ES-I3 (cell line): ENCODE data around the gene TIPRL.

ENCODE experiments used
- H3K36me3 ChIP-seq: 2 replicates; pipeline ENCODE4 v1.6.1; 2013; ENCODE audit warnings: mild to moderate bottlenecking, low read length, control low read depth, moderate library complexity; ENCODE audit not compliant: insufficient read depth
- H3K4me1 ChIP-seq: 2 replicates; pipeline ENCODE4 v1.6.1; 2013; ENCODE audit warnings: mild to moderate bottlenecking, control low read depth, low read length; ENCODE audit not compliant: insufficient read depth
- H3K9ac ChIP-seq: 2 replicates; pipeline ENCODE4 v1.6.1; 2013; ENCODE audit warnings: low read depth, mild to moderate bottlenecking, low read length, moderate library complexity
- H3K9me3 ChIP-seq: 2 replicates; pipeline ENCODE4 v1.6.1; 2013; ENCODE audit warnings: mild to moderate bottlenecking, low read length, moderate library complexity; ENCODE audit not compliant: control insufficient read depth, insufficient read depth

Gene TIPRL

GRCh38 chr1:168235548-168235885, 56.8 kb downstream of the TIPRL start:
- H3K4me1 ChIP-seq: no peaks in the 10 kb centered on the region
- peaks cover 2% of the 10 kb centered on the region; the same call in 1 of the 2 replicates for H3K36me3 ChIP-seq
- no peaks in the 10 kb centered on the region for H3K9me3 ChIP-seq
- H3K9ac ChIP-seq: no peak overlapping the region

DNA sequence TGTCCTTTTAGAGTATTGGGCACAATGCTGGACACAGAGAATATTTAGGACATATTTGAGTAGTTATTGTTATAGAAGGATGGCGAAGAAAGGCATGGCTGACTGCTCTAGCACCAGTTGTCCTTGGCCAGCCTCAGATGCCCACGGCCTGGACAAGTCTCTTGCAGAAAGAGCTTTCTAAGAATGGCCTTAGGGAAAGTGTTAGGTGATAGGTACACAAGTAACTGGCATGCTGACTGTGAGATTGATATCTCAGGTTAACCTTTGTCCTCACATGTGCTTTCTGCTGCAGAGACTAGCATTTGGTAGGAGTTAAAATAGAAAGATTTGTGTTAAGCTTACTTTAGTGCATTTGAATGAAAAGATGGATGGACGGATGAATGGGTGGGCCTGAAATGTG, 57.2 kb downstream of the TIPRL start:
- no peak overlapping the region for H3K9ac ChIP-seq
- no peaks in the 10 kb centered on the region for H3K9me3 ChIP-seq
- no peaks in the 10 kb centered on the region for H3K4me1 ChIP-seq
- peaks cover 2% of the 10 kb centered on the region; the same call in 1 of the 2 replicates for H3K36me3 ChIP-seq

- no peaks in the 10 kb centered on the region for H3K4me1 ChIP-seq
- H3K9ac ChIP-seq: no peak overlapping the region
- H3K9me3 ChIP-seq: no peaks in the 10 kb centered on the region
- H3K36me3 ChIP-seq: peaks cover 2% of the 10 kb centered on the region; the same call in 1 of the 2 replicates
Measured at GRCh38 chr1:168236836-168237611, 58.3 kb downstream of the TIPRL start.

- H3K9me3 ChIP-seq: no peaks in the 10 kb centered on the region
- H3K4me1 ChIP-seq: no peaks in the 10 kb centered on the region
- peaks cover 2% of the 10 kb centered on the region; the same call in 1 of the 2 replicates for H3K36me3 ChIP-seq
- no peak overlapping the region for H3K9ac ChIP-seq
Measured at GRCh38 chr1:168243198-168243597, 64.4 kb downstream of the TIPRL start.

- Histone ChIP-seq H3K9ac (no peak overlapping the region), H3K4me1 (no peaks in the 10 kb centered on the region), H3K9me3 (no peaks in the 10 kb centered on the region), H3K36me3 (peaks cover 1% of the 10 kb centered on the region; the same call in 1 of the 2 replicates)
Measured at GRCh38 chr1:168243636-168244212, 65.0 kb downstream of the TIPRL start.

DNA sequence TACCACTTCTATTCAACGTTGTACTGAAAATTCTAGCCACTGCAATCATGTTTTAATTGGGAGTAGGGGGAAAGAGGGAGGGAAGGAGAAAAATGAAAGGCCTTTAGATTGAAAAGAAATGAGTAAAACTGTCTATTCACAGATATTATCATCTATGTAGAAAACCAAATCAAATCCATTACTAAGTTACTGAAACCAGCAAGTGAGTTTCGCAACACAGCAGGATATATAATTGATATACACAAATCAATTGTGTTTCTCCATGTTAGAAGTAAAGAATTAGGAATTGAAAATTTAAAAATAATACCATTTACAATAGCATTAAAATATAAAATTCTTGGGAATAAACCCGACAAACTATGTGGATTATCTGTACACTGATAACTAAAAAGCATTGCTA, 66.3 kb downstream of the TIPRL start:
- Histone ChIP-seq H3K9me3 (no peaks in the 10 kb centered on the region), H3K4me1 (no peaks in the 10 kb centered on the region), H3K9ac (no peak overlapping the region), H3K36me3 (peaks cover 3% of the 10 kb centered on the region)

- Histone ChIP-seq H3K4me1 (no peaks in the 10 kb centered on the region), H3K9me3 (no peaks in the 10 kb centered on the region), H3K9ac (no peak overlapping the region), H3K36me3 (peaks cover 3% of the 10 kb centered on the region)
Measured at GRCh38 chr1:168246506-168246905, 67.7 kb downstream of the TIPRL start.
